Hematopoietic multipotent progenitor cell treated with erythropoietin and hydrocortisone succinate and interleukin-3 and kit ligand, for 4 days (in vitro differentiated cells): ENCODE measurements around the gene POU1F1.
"Not testable (repeated sequence)": the region's sequence is repeated elsewhere in the genome, so short reads cannot be mapped to it uniquely, and the experiment has no call there.

Experiments
- DNase-seq: peaks from one replicate; pipeline ENCODE4 v3.0.0-alpha.2; 2015

POU1F1 gene

DNA sequence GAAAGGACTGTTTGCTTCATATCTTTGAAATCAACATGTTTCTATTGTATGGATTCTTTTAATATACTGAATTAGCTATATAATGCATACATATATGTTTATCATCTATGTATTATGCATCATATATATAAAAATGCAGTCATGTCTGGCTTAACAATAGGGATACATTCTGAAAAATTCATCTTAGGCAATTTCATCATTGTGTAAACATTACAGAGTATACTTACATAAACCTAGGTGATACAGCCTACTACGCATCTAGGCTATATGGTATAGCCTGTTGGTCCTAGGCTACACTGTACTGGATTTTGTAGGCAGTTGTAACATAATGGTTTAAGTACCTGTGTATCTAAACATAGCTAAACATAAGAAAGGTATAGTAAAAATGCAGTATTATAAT is 27.6 kb downstream of the POU1F1 start:
- no peak for DNase-seq

DNA sequence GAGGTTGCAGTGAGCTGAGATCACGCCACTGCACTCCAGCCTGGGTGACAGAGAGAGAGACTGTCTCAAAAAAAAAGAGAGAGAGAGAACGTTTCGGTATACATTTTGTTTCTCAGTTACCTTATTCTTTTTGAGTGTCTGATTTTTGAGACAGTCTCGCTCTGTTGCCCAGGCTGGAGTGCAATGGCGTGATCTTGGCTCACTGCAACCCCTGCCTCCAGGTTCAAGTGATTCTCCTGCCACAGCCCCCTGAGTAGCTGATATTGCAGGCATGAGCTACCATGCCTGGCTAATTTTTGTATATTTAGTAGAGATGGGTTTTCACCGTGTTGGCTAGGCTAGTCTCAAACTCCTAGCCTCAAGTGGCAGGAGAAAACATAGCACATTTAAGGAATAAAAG is 28.2 kb downstream of the POU1F1 start:
- not testable (repeated sequence) for DNase-seq

GRCh38 chr3:87247430-87247773 is 29.0 kb downstream of the POU1F1 start:
- DNase-seq = no peak

DNA sequence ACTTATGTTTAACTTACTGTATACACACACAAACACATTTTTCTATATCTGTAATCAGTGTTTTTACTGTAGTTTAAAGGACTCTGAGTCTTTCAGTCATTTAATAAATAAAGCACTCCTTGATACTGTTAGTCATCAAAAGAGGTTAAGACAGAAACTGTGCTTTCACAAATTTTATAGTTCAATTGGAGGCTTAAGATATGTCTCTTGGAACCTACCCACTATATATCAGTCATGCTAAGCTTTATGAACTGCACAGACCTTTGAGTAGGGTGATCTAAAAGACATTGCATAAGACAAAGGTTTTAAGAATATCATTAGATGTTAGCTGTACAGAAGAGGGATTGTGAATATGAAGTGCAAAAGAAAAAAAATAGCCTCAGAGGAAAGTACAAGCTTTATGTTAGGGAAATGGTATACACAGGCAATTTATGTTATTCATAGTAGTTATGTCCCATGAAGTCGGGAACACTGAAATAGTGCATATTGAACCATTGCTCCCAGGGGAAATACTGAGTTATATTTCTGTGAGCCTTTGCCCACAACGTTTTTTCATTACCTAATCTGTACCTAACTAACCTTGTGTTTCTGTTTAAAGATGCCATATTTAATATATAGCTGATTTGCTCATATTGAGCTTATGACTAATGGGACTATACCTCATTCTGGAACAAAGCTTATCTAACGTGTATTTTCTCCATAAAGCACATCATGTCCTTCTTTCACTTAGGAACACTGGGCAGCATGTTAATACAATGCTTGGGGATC is 29.5 kb downstream of the POU1F1 start:
- no peak for DNase-seq

- DNase-seq = no peak
Observed at GRCh38 chr3:87236093-87236492, 40.3 kb downstream of the POU1F1 start.

DNA sequence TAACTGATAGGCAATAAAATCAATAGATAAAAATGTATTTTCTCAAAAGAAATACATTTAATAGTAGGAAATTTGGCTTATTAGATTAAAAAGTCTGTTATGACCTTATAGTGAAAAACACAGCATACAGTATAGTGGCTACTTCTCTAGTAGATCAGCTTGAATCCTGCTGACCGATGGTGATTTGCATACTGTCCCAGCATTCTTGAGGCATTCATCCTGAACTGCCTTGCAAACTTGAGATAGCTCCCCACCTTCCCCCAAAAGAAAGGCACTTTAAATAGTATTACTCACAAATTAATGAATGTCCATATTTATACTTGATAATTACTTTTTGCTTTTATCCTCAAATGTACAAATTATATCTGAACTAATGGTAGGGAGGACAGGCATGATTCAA is 42.6 kb downstream of the POU1F1 start:
- DNase-seq = no peak

GRCh38 chr3:87229113-87229512 is 47.3 kb downstream of the POU1F1 start:
- no peak for DNase-seq

DNA sequence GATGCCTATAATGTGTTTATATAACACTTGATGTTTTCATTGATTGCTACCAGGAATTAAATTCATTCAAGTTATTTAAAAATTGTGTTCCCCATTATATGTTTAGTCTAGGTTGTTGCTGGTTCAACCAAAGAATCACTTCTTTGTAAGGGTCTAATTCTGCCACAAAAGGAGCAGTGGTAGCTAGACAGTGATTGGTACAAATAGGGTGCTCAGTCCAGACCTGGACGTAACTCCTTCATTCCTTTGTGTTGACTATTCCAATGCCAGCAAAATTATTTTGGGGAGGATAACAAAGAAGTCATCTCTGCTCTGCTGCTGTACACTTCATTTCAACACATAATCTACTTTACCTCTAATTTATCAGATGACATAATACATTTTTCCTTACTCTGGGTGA is 48.1 kb downstream of the POU1F1 start:
- no peak for DNase-seq

DNA sequence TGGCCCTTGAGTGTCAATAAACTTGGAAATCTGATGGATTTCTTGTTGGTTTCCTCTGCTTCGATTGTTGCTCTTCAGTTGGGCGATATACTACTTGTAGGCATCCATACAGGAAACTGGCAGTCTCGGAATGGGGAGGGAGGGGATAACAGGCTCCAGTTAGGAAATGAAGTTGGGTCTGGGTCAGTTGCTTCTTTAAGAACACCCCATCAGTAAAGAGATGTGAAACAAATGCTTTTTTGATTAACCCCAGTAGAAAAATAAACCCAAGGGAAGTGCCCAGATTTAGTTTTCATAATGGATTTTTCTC is 48.6 kb downstream of the POU1F1 start:
- DNase-seq = peak; percentile 5

GRCh38 chr3:87227104-87227834 is 49.1 kb downstream of the POU1F1 start, which contains the start of gene CHMP2B:
Gene CHMP2B, plus strand, starts transcription at chr3:87227309. Its CDS starts 214 bp downstream, at chr3:87227523.
- peak; percentile 96 for DNase-seq

DNA sequence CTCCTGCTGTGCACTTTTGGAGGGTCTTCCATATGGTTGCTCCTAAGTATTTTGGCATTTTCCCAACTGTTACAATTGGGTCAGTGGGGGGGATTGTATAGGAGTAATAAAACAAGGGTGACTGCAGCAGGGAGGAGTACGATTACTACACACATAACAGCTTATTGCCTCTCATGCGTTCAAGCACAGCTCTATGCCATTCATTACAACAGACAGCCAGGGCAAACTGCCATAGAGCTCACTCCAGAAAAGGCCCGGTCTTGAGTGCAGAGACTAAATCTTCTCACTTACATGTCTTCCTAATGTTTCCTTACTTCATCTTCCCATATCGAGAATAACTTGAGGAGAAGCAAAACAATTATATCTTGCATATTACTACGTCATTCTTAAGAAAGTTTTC is 50.7 kb downstream of the POU1F1 start:
- DNase-seq = no peak

DNA sequence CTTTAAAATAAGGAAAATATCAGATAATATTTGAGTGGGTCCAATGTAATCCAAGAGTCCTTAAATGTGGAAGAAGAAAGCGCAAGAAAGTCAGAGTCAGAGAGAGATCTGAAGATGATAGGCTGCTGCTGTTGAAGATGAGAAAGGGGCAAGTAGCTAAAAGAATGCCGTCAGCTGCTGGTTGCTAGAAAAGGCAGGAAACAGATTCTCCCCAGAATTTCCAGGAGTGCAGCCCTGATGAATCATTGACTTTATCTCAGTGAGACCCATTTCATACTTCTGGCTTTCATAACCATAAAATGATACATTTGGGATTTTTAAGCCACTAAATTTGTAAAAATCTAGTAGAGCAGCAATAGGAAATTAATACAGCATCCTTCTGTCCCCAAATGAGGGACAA is 56.8 kb downstream of the POU1F1 start:
- DNase-seq = no peak

DNA sequence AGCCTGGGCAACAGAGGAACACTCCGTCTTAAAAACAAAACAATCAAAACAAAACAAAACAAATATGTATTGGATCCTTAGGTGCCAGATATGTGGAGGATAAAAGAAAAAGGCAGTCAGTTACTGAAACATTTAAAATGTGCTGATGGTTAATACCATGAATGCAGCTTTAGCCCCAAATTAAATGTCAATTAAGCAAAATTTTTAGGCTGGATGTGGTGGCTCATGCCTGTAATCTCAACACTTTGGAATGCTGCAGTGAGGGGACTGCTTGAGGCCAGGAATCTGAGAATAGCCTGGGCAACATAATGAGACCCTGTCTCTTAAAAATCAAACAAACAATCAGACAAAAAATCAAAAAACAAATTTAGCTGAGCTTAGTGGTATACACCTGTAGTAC is 57.8 kb downstream of the POU1F1 start:
- no peak for DNase-seq
